NB4 (cell line): Measurements from ENCODE around the gene PPCDC.

Experiments
- DNase-seq: peaks from one replicate; pipeline ENCODE4 v3.0.0; 2010; ENCODE audit warnings: low read depth
- H3K4me3 ChIP-seq: one replicate; pipeline ENCODE4 v1.5.1; 2011; ENCODE audit warnings: mild to moderate bottlenecking, low read depth, low read length, moderate library complexity
- MYC ChIP-seq: IDR thresholded peaks from 2 replicates; pipeline ENCODE4 v1.6.1; 2011; ENCODE audit warnings: low read depth, low read length
- POLR2A ChIP-seq: IDR thresholded peaks from 2 replicates; pipeline ENCODE4 v1.6.1; 2011; ENCODE audit warnings: mild to moderate bottlenecking; ENCODE audit not compliant: insufficient read length; ENCODE audit errors: extremely low read depth
- TF ChIP-seq, protein P1 (sequence below): IDR thresholded peaks from one replicate; pipeline ENCODE4 v1.5.1; 2012; ENCODE audit warnings: low read depth, low read length
- TF ChIP-seq, protein P2 (sequence below): IDR thresholded peaks from 2 replicates; pipeline ENCODE4 v1.6.1; 2011; ENCODE audit warnings: low read depth, low read length

Gene PPCDC

DNA sequence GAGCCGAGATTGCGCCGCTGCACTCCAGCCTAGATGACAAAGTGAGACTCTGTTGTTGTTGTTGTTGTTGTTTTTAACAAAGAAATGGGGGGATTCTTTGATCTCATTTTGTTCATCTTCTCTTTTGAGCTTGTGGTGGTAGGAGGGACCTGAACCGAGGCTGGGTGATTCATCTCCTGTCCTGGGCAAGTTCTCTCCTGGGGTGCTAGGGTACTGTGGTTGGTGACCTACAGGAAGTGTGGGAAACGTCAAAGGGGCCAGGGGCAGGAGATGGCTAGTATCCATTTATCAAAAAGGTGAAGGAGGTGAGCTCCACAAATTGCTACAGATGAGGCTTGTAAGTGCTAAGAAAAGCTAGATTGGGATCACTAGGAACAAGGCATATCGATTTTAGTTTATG, 14.3 kb downstream of the PPCDC start:
- peak; percentile 90 for DNase-seq
- TF ChIP-seq MYC: peak; percentile 29; the same call in 1 of the 2 replicates
- no peak for TF ChIP-seq POLR2A
- TF ChIP-seq, protein P1, sequence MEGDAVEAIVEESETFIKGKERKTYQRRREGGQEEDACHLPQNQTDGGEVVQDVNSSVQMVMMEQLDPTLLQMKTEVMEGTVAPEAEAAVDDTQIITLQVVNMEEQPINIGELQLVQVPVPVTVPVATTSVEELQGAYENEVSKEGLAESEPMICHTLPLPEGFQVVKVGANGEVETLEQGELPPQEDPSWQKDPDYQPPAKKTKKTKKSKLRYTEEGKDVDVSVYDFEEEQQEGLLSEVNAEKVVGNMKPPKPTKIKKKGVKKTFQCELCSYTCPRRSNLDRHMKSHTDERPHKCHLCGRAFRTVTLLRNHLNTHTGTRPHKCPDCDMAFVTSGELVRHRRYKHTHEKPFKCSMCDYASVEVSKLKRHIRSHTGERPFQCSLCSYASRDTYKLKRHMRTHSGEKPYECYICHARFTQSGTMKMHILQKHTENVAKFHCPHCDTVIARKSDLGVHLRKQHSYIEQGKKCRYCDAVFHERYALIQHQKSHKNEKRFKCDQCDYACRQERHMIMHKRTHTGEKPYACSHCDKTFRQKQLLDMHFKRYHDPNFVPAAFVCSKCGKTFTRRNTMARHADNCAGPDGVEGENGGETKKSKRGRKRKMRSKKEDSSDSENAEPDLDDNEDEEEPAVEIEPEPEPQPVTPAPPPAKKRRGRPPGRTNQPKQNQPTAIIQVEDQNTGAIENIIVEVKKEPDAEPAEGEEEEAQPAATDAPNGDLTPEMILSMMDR: no peak
- TF ChIP-seq, protein P2, sequence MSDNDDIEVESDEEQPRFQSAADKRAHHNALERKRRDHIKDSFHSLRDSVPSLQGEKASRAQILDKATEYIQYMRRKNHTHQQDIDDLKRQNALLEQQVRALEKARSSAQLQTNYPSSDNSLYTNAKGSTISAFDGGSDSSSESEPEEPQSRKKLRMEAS: peak; percentile 20; the same call in 1 of the 2 replicates
- H3K4me3 ChIP-seq: no peak overlapping the region

DNA sequence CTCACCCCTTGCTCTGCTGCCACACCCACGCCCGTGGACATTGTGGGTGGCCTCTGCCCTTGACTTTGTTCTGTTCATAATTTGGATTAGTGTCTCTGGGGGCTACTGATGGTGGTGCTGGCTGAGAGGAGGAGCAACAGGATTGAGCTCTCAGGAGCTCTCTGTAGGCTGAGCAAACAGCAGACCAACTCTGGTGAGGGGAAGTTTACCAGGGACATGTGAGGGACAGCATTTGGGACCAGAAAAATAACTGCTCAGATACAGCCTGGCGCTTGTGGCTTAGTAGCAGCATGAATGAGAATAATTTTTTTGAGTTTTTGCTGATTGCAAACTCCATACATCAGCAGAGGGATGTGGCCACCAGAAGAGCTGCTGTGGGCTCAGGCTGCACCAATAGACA, 14.8 kb downstream of the PPCDC start:
- DNase-seq: peak; percentile 77
- TF ChIP-seq, protein P2: no peak
- TF ChIP-seq POLR2A (no peak), MYC (no peak)
- TF ChIP-seq, protein P1: no peak
- no peak overlapping the region for H3K4me3 ChIP-seq

DNA sequence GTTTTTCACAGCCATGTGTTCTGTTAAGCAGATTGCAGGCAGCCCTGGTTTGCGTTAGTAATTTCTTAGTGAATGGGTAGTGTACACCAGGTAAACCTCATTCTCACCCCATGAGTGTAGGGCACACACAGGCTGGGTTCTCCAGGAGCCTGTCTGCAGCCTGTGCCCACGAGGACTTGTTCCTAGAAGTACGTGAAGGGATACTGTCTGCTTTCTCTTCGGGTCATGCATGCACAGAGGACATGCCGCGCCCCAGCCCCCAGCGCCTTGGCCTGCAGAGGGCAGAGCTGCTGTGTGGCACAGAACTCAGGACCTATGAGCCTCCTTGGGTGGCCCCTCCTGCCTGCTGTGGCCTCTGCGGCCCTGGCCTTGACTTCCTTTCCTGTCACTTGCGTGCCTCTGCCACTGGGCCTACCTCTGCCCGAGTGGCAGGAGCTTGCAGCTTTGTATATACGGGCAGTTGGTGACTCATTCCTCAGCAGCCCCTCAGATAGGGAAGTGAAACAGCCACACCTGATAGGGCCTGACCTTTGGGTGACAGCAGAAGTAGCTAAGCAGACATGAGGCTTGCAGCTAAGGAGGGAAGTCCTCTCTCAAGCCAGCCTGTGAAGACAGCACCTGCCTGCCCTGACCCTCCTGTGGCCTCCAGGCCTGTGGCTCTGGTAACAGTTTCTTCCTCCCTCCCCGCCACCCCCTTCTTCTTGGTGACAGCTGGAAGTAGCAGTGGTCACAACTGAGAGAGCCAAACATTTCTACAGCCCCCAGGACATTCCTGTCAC, 19.5 kb downstream of the PPCDC start:
- TF ChIP-seq POLR2A (no peak), MYC (peak; percentile 92)
- TF ChIP-seq, protein P1: peak; percentile 83
- TF ChIP-seq, protein P2: peak; percentile 80
- DNase-seq: peak; percentile 100
- H3K4me3 ChIP-seq: no peak overlapping the region

DNA sequence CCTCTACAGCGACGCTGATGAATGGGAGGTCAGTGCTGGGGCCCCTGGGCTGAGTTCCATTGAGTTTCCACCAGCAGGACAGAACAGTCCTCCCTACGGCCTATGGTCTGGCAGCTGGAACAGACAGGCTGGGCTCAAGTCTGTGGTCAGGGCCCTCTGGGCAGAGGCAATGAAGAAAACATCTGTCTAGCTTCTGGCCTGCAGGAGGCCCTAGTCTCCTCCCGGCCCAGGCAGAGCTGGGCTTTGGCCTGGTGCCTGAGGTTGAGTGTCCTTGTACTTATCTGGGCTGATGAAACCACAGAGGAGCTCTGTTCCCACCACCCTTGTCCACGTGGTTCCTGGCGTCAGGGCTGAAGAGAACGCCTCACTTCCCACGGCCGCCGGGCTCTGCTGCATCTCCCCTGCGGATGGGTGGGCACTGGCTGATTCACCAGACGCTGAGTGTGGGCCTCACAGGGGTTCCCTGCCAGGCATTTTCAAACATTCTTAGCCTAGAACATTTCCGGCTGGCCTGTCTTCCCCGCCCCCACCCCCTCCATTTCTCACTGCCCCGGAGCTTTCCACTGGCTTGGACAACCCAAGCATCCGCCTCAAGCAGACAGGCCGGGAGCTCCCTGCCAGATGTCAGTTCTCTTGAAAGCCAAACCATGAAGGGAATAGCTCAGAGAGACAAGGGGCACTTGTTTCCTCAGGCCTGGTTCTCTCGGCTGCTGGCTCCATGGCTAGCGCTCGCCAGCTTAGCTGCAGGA, 20.3 kb downstream of the PPCDC start:
- H3K4me3 ChIP-seq: no peak overlapping the region
- DNase-seq: peak; percentile 90
- TF ChIP-seq MYC: peak; percentile 54
- TF ChIP-seq, protein P1: peak; percentile 41
- TF ChIP-seq, protein P2: peak; percentile 96
- no peak for TF ChIP-seq POLR2A

DNA sequence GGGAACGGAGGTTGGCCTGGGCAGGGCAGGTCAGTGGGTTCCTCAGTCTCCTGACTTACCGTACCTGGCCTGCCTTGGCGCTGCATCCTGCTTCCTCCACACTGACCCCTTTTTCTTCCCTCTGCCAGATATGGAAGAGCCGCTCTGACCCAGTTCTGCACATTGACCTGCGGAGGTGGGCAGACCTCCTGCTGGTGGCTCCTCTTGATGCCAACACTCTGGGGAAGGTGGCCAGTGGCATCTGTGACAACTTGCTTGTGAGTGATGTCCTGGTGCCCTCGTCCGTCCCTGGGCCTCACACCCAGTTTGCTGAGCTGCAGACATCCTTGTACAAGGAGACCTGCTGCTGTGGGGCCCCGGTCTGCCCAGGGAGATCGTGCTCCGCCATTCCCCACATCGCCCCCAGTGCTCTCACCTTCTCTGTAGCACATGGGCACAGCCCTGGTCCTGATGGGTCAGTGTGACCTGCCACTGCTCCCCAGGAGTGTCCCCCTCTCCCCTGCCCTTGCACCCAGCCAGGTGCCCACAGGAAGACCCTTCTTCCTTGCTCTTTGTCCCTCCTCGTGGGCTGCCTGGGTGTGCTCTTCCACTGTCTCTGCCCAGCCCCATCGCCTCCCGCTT, 21.0 kb downstream of the PPCDC start:
- no peak overlapping the region for H3K4me3 ChIP-seq
- no peak for DNase-seq
- TF ChIP-seq MYC (no peak), POLR2A (no peak)
- TF ChIP-seq, protein P2: no peak
- TF ChIP-seq, protein P1: no peak
